Measurements from ENCODE around the gene SBF2.

The SBF2 gene

DNA sequence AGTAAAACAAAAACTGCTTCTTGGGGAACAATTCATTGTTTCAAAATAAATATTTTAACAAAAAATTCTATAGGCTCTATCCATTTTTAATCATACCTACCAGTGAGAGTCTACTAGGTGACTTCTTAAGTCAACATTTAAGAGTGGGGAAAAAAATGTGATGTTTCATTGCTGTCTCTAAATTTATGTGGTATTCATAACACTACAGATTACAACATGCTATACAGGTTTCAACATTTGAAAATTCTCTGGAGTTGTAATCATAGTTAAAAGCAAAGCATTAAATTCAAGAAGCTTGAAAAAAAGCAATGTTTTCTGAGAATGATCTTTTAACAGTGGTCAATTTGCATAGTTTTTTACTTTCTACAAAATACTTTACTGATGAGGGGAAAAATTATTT is 18.3 kb downstream of the SBF2 start:
- H3K4me3 ChIP-seq (ENCODE audit: low read depth, low read length, poor library complexity, severe bottlenecking) = no peak overlapping the region
- no peak overlapping the region for H3K4me2 ChIP-seq (ENCODE audit: low read length)
- H3K9me3 ChIP-seq (ENCODE audit: low read length) = no peaks in the 10 kb centered on the region
- no peak overlapping the region for H3K27ac ChIP-seq (ENCODE audit: low read depth, low read length, poor library complexity, severe bottlenecking)
- no peaks in the 10 kb centered on the region for H3K9me2 ChIP-seq (ENCODE audit: low read depth, low read length)
- TF ChIP-seq, protein P1, sequence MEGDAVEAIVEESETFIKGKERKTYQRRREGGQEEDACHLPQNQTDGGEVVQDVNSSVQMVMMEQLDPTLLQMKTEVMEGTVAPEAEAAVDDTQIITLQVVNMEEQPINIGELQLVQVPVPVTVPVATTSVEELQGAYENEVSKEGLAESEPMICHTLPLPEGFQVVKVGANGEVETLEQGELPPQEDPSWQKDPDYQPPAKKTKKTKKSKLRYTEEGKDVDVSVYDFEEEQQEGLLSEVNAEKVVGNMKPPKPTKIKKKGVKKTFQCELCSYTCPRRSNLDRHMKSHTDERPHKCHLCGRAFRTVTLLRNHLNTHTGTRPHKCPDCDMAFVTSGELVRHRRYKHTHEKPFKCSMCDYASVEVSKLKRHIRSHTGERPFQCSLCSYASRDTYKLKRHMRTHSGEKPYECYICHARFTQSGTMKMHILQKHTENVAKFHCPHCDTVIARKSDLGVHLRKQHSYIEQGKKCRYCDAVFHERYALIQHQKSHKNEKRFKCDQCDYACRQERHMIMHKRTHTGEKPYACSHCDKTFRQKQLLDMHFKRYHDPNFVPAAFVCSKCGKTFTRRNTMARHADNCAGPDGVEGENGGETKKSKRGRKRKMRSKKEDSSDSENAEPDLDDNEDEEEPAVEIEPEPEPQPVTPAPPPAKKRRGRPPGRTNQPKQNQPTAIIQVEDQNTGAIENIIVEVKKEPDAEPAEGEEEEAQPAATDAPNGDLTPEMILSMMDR (IDR thresholded peaks at IDR 0.05; ENCODE audit: low read length) = no peak
- no peak for TF ChIP-seq EZH2 (IDR thresholded peaks at IDR 0.05; ENCODE audit: borderline replicate concordance, low read length)
- H3K79me2 ChIP-seq (ENCODE audit: insufficient read depth, low read length) = no peaks in the 10 kb centered on the region
- no peaks in the 10 kb centered on the region for H3F3A ChIP-seq (ENCODE audit: insufficient read depth, low read length)
- H3K36me3 ChIP-seq (ENCODE audit: insufficient read depth, low read length) = no peaks in the 10 kb centered on the region
- H2AFZ ChIP-seq (ENCODE audit: low read length) = no peak overlapping the region
- H3K27me3 ChIP-seq (ENCODE audit: insufficient read depth, low read length) = no peaks in the 10 kb centered on the region
- H3K4me1 ChIP-seq (ENCODE audit: insufficient read depth, low read length, severe bottlenecking) = peaks cover 7% of the 10 kb centered on the region
- H4K20me1 ChIP-seq (ENCODE audit: insufficient read depth, low read length) = no peaks in the 10 kb centered on the region
- no peak overlapping the region for H3K9ac ChIP-seq (ENCODE audit: low read length)

DNA sequence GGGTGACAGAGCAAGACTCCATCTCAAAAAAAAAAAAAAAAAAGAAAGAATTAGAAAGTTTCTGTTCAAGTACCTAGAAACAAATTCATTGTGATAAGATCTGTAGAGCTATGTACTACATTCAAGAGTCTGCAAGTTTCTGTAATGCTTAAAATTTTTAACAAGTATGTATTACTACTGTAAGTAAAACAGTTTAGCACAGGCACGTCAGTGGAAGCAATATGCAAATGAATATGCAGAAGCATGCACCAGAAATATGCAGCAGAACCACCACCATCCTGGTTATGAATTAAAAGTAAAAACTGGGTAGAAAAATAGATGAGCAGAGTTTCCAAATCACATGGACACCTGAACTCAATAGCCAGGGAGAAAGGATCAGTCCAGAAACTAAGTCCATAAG is 19.3 kb downstream of the SBF2 start:
- TF ChIP-seq, protein P1 (IDR thresholded peaks at IDR 0.05; ENCODE audit: low read length) = no peak
- TF ChIP-seq EZH2 (IDR thresholded peaks at IDR 0.05; ENCODE audit: borderline replicate concordance, low read length) = no peak
- no peak overlapping the region for H2AFZ ChIP-seq (ENCODE audit: low read length)
- no peak overlapping the region for H3K27ac ChIP-seq (ENCODE audit: low read depth, low read length, poor library complexity, severe bottlenecking)
- H3K9me3 ChIP-seq (ENCODE audit: low read length) = no peaks in the 10 kb centered on the region
- no peaks in the 10 kb centered on the region for H3F3A ChIP-seq (ENCODE audit: insufficient read depth, low read length)
- H3K36me3 ChIP-seq (ENCODE audit: insufficient read depth, low read length) = no peaks in the 10 kb centered on the region
- H3K9me2 ChIP-seq (ENCODE audit: low read depth, low read length) = no peaks in the 10 kb centered on the region
- no peak overlapping the region for H3K4me2 ChIP-seq (ENCODE audit: low read length)
- H3K4me1 ChIP-seq (ENCODE audit: insufficient read depth, low read length, severe bottlenecking) = peaks cover 7% of the 10 kb centered on the region
- no peak overlapping the region for H3K9ac ChIP-seq (ENCODE audit: low read length)
- no peaks in the 10 kb centered on the region for H3K79me2 ChIP-seq (ENCODE audit: insufficient read depth, low read length)
- H3K4me3 ChIP-seq (ENCODE audit: low read depth, low read length, poor library complexity, severe bottlenecking) = no peak overlapping the region
- H3K27me3 ChIP-seq (ENCODE audit: insufficient read depth, low read length) = no peaks in the 10 kb centered on the region
- no peaks in the 10 kb centered on the region for H4K20me1 ChIP-seq (ENCODE audit: insufficient read depth, low read length)

DNA sequence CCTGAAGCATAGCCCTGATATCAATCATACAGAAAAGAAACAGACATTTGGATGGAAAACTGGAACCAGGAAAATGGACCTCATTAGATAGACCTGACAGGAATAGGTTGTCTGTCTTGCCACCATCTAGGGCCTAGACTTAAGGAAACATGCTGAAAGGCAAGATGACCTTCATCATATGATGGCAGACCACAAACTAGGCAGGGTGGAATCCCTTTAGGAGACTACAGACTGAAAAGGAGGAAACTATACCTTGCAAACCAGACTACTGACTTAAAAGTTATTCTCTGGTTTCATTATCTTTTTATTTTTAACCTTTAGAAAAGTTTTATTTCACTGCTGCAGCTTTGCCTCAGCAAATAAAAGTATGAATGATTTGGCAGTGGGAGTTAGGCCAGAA is 20.3 kb downstream of the SBF2 start:
- no peaks in the 10 kb centered on the region for H3K9me2 ChIP-seq (ENCODE audit: low read depth, low read length)
- H3K9me3 ChIP-seq (ENCODE audit: low read length) = no peaks in the 10 kb centered on the region
- no peaks in the 10 kb centered on the region for H4K20me1 ChIP-seq (ENCODE audit: insufficient read depth, low read length)
- H3K9ac ChIP-seq (ENCODE audit: low read length) = no peak overlapping the region
- H3K27ac ChIP-seq (ENCODE audit: low read depth, low read length, poor library complexity, severe bottlenecking) = no peak overlapping the region
- no peak overlapping the region for H3K4me2 ChIP-seq (ENCODE audit: low read length)
- H3K4me3 ChIP-seq (ENCODE audit: low read depth, low read length, poor library complexity, severe bottlenecking) = no peak overlapping the region
- H2AFZ ChIP-seq (ENCODE audit: low read length) = no peak overlapping the region
- H3K27me3 ChIP-seq (ENCODE audit: insufficient read depth, low read length) = no peaks in the 10 kb centered on the region
- no peak for TF ChIP-seq EZH2 (IDR thresholded peaks at IDR 0.05; ENCODE audit: borderline replicate concordance, low read length)
- TF ChIP-seq, protein P1 (IDR thresholded peaks at IDR 0.05; ENCODE audit: low read length) = no peak
- H3K36me3 ChIP-seq (ENCODE audit: insufficient read depth, low read length) = no peaks in the 10 kb centered on the region
- no peaks in the 10 kb centered on the region for H3F3A ChIP-seq (ENCODE audit: insufficient read depth, low read length)
- no peaks in the 10 kb centered on the region for H3K79me2 ChIP-seq (ENCODE audit: insufficient read depth, low read length)
- H3K4me1 ChIP-seq (ENCODE audit: insufficient read depth, low read length, severe bottlenecking) = peaks cover 7% of the 10 kb centered on the region

All from OCI-LY1 (cell line).